DOHH2 (cell line): ENCODE results near the gene COG1.

Experiments used
- EZH2phosphoT487 ChIP-seq: fragments of 200-600 bp; sonication (generic); IDR thresholded peaks from 2 replicates; pipeline ENCODE4 v1.6.1; 2017; ENCODE audit warnings: borderline replicate concordance, mild to moderate bottlenecking, antibody characterized with exemption, low read length, moderate library complexity, mixed read lengths
- TF ChIP-seq, protein P1 (sequence below): fragments of 200-600 bp; sonication (generic); IDR thresholded peaks from one replicate; pipeline ENCODE4 v1.5.1; 2014; ENCODE audit warnings: antibody characterized with exemption, mild to moderate bottlenecking, low read depth, low read length; ENCODE audit not compliant: poor library complexity, severe bottlenecking

DNA sequence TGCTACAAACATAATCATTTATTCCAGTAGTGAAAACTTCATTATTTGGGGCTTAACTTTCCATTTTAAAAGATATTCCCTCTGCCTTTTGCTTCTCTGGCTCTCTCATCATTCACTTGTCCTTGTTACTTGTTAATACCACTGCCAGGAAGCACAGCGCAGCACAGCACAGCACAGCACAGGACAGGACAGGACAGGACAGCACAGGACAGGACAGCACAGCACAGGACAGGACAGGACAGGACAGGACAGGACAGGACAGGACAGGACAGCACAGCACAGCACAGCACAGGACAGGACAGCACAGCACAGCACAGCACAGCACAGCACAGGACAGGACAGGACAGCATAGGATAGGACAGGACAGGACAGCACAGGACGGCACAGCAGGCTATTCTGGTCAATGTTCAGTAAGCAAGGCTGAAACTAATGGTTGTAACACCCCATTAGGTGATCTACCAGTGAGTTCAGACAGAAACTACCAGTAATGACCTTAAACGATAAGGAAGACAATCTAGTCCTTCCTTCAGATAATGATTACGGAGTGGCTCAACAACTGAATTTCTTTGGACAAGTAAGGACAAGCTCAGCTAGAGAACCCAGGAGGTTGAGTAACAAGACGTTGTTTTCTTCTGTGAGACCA is 31.9 kb downstream of the COG1 start:
- TF ChIP-seq, protein P1, sequence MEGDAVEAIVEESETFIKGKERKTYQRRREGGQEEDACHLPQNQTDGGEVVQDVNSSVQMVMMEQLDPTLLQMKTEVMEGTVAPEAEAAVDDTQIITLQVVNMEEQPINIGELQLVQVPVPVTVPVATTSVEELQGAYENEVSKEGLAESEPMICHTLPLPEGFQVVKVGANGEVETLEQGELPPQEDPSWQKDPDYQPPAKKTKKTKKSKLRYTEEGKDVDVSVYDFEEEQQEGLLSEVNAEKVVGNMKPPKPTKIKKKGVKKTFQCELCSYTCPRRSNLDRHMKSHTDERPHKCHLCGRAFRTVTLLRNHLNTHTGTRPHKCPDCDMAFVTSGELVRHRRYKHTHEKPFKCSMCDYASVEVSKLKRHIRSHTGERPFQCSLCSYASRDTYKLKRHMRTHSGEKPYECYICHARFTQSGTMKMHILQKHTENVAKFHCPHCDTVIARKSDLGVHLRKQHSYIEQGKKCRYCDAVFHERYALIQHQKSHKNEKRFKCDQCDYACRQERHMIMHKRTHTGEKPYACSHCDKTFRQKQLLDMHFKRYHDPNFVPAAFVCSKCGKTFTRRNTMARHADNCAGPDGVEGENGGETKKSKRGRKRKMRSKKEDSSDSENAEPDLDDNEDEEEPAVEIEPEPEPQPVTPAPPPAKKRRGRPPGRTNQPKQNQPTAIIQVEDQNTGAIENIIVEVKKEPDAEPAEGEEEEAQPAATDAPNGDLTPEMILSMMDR, result no peak
- TF ChIP-seq EZH2phosphoT487, result no peak
